G401.6 (cell line): ENCODE results near the gene ELFN2.

Source experiments
- FAIRE-seq: peaks from 2 replicates; lab custom pipeline; 2012; peaks lifted over from hg19 to GRCh38; lab: Jason Lieb, UNC

The ELFN2 gene

GRCh38 chr22:37426706-37427134 lies 559 bp downstream of the ELFN2 start:
- FAIRE-seq: no peak

GRCh38 chr22:37425800-37426705 lies 1.2 kb downstream of the ELFN2 start:
- FAIRE-seq: no peak

- FAIRE-seq: no peak
Measured at GRCh38 chr22:37425369-37425768, 1.9 kb downstream of the ELFN2 start.

GRCh38 chr22:37423283-37423682 lies 4.0 kb downstream of the ELFN2 start:
- no peak for FAIRE-seq

- FAIRE-seq: no peak
Measured at GRCh38 chr22:37421468-37421877, 5.8 kb downstream of the ELFN2 start.

GRCh38 chr22:37420686-37421467 lies 6.4 kb downstream of the ELFN2 start:
- no peak for FAIRE-seq

- no peak for FAIRE-seq
Measured at GRCh38 chr22:37419969-37420685, 7.2 kb downstream of the ELFN2 start.

- no peak for FAIRE-seq
Measured at GRCh38 chr22:37419370-37419968, 7.8 kb downstream of the ELFN2 start.

GRCh38 chr22:37418627-37419369 lies 8.5 kb downstream of the ELFN2 start:
- no peak for FAIRE-seq

- FAIRE-seq: no peak
Measured at GRCh38 chr22:37417677-37418348, 9.5 kb downstream of the ELFN2 start.

GRCh38 chr22:37417264-37417663 lies 10.0 kb downstream of the ELFN2 start:
- no peak for FAIRE-seq

GRCh38 chr22:37416827-37417226 lies 10.5 kb downstream of the ELFN2 start:
- FAIRE-seq: no peak

- no peak for FAIRE-seq
Measured at GRCh38 chr22:37416389-37416788, 10.9 kb downstream of the ELFN2 start.

GRCh38 chr22:37415210-37415609 lies 12.1 kb downstream of the ELFN2 start:
- FAIRE-seq: no peak

GRCh38 chr22:37414288-37414687 lies 13.0 kb downstream of the ELFN2 start:
- FAIRE-seq: no peak

- no peak for FAIRE-seq
Measured at GRCh38 chr22:37413546-37413945, 13.7 kb downstream of the ELFN2 start.

GRCh38 chr22:37412495-37413250 lies 14.6 kb downstream of the ELFN2 start:
- no peak for FAIRE-seq

- FAIRE-seq: no peak
Measured at GRCh38 chr22:37411655-37412054, 15.6 kb downstream of the ELFN2 start.

- FAIRE-seq: no peak
Measured at GRCh38 chr22:37410174-37411055, 16.9 kb downstream of the ELFN2 start.
